HG03135 (cell line): ENCODE measurements around the gene ZDHHC11B.
A peak's percentile ranks its signal among the peaks of the same experiment; 100 is the strongest.
"Not testable (repeated sequence)": the region's sequence is repeated elsewhere in the genome, so short reads cannot be mapped to it uniquely, and the experiment has no call there.

Experiments used
- ATAC-seq: cut with Tn5 transposase; IDR thresholded peaks from one replicate; pipeline ENCODE4 v1.9.1; 2021; ENCODE audit warnings: mild to moderate bottlenecking, moderate library complexity; ENCODE audit not compliant: unreplicated experiment

The ZDHHC11B gene, protein sequence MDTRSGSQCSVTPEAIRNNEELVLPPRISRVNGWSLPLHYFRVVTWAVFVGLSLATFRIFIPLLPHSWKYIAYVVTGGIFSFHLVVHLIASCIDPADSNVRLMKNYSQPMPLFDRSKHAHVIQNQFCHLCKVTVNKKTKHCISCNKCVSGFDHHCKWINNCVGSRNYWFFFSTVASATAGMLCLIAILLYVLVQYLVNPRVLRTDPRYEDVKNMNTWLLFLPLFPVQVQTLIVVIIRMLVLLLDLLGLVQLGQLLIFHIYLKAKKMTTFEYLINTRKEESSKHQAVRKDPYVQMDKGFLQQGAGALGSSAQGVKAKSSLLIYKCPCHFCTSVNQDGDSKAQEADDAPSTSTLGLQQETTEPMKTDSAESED

DNA sequence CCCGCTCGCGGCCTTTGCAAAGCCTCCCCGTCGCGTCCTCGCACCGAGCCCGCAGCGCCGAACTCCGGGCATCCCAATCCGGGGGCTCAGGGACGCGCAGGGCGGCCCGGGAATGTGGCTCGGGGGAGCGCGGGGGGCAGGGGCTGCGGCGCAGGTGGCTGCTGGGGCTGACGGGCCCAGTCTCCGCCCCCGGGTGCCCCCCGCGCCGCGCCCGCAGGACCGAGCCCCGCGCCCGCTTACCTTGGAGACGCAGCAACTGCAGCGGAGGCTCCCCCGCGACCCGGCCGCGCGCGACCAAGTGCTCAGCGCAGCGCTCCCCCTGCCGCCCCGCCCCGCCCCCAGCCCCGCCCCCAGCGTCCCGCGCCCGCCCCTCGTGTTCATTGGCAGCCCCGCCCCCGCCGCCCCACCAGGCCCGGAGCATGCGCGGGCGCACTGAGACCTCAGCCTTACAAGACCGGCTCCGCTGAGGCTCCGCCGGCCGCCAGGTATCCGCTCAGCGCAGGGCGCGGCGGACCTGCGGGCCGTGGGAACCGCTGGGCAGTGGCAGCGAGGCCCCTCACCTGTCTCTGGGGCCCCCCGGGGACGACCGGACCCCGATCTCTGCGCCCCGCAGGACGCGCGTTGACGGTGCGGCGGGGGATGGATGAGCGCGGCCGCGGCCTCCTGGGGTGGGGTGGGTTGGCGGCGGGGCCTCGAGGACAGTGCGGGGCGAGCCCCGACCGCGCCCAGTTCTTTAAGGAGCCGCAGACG lies at the start of gene ZDHHC11B:
Gene ZDHHC11B (minus strand): TSS at position 302 of the 750 bp plus-strand sequence. CDS start 17,810 bp downstream, outside the sequence.
- peak; percentile 61 for ATAC-seq

DNA sequence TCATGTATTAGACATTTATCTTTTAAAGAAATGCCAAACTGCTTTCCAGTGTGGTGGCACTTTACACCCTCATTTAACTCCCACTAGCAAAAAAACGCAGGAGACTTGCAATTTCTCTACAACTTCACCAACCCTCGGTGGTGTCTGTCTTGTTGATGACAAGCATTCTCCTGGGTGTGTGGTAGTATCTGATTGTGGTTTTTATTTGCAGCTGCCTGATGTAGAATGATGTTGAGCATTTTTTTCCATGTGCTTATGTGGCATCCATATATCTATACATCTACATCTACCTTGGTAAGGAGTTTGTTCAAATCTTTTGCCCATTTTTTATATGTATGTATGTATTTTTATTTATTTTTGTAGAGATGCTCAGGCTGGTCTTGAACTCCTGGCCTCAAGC lies 49.5 kb upstream of the ZDHHC11B start:
- ATAC-seq = not testable (repeated sequence)

DNA sequence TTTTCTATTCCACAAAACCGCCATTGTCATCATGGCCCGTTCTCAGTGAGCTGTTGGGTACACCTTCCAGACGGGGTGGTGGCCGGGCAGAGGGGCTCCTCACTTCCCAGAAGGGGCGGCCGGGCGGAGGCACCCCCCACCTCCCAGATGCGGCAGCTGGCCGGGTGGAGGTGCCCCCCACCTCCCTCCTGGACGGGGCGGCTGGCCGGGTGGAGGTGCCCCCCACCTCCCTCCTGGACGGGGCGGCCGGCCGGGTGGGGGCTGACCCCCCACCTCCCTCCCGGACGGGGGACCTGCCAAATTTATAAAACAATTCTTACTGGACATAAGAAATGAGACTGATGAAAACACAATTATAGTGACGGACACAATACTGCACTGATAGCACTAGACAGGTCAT lies 43.7 kb upstream of the ZDHHC11B start:
- not testable (repeated sequence) for ATAC-seq

DNA sequence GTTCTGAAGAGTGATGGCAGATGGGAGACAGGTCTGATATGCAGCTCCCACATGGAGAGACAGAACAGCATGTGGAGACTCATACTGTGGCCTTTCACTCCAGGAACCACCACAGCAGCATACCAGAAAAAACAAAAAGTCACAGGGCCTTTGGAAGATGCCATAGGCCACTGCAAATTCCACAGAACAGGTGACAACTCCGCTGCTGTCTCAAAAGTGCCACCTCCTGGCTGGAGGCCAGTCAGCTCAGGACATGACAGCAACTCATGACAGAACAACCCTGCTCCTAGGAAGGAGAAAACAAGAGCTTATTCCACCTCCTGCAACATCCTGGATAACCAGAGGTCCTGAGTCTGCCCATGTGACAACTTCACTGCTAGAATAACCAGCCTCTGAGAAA lies 41.0 kb upstream of the ZDHHC11B start:
- ATAC-seq = not testable (repeated sequence)

GRCh38 chr5:821504-821903 lies 37.0 kb upstream of the ZDHHC11B start:
- no peak for ATAC-seq

GRCh38 chr5:820245-820644 lies 35.7 kb upstream of the ZDHHC11B start:
- no peak for ATAC-seq

DNA sequence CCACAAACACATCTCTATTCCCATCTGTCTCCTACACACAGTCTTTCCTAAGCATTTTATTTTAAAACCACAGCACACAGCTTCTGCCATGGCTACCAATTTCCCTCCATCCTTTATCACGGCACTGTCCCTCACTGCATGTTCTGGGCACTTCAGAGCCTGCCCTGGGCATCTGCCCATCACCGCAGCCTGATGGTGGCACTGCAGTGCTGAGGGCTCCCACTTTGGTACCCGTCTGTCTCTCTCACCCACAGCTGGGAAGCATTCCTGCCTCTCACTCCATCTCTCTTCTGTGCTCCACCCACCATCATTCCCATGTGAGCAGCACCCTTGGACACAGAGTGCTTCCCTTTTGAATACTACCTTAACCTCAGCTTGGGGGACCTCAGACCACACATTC lies 34.5 kb upstream of the ZDHHC11B start:
- no peak for ATAC-seq

DNA sequence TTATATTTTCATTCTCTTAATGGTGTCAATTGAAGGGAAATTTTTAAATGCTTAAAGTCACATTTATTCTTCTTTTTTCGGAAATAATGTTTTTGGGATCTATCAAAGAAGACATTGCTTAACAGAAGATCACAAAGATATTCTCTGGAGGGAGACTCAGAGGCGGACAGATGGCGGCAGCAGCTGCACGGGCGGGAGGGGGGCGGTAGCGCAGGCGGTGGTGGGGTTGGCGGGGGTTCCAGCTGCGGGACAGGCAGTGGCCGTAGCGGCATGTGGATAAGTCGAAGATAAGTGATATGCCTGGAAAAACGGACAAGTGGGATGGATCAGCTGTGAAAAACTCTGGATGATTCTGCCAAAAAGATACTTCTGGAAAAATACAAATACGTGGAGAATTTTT lies 31.6 kb upstream of the ZDHHC11B start:
- ATAC-seq = no peak

DNA sequence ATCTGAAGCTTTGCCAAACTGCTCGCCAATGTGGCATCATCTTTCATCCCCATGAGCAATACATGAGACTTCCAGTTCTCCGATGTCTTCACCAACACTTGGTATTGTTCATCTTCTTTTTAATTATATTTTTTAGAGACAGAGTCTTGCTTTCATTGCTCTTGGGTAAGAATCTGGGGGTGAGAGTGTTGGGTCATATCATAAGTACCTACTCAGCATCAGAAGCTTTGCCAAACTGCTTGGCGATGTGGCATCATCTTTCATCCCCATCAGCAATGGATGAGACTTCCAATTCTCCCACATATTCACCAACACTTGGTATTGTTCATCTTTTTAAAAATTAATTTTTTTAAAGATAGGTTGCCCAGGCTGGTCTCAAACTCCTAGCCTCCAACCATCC lies 30.9 kb upstream of the ZDHHC11B start:
- no peak for ATAC-seq

DNA sequence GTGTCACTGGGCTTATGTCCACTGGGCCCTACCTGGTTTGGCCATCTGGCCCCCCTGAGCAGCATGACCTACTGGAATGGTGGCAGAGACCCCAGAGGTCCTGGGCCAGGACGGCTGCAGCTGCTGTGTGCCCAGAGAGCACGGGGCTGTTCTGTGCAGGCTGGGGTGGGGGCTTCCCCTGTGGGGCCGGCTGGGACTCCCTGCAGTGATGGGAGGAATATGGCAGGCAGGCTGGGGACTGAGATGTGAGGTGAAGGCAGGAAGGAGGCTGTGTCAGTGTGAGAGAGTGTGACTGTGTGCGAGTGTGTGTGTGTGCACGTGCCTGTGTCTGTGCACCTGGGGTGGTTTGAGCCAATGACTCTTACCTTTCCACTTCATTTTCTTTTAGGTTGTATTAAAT lies 29.0 kb upstream of the ZDHHC11B start:
- ATAC-seq = not testable (repeated sequence)

GRCh38 chr5:811384-811783 lies 26.9 kb upstream of the ZDHHC11B start:
- ATAC-seq = not testable (repeated sequence)

- not testable (repeated sequence) for ATAC-seq
Measured at GRCh38 chr5:807719-808514, 23.4 kb upstream of the ZDHHC11B start.

- no peak for ATAC-seq
Measured at GRCh38 chr5:801472-801871, 16.9 kb upstream of the ZDHHC11B start.

GRCh38 chr5:801055-801454 lies 16.5 kb upstream of the ZDHHC11B start:
- ATAC-seq = not testable (repeated sequence)

DNA sequence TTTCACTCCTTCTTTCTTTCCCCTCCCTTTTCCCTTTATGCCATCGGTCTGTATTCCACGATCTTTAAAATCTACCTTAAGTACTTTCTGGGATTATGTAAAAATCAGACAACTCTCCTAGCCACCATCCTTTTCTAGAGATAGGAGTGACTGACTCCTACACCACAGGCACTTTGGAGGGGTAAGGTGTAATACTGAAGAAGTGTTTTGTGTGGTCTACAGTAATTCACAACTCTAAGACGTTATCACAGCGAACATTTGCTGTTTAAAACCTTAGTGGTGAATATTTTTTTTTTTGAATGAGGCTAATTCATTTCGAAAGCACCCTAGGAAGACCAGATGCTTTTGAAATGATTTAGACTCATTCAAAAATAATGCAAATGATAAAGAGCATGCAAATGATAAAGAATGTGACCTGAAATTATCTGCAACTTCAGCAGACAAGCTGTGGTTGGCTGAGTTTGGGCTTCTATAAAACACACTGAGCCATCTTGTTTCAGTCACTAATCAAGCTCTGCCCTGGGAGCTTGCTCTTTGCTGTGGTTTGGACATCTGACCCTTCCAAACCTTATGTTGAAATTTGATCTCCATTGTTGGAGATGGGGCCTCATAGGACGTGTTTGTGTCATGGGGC lies 14.1 kb upstream of the ZDHHC11B start:
- ATAC-seq = not testable (repeated sequence)

GRCh38 chr5:797986-798385 lies 13.5 kb upstream of the ZDHHC11B start:
- ATAC-seq = not testable (repeated sequence)

- ATAC-seq = not testable (repeated sequence)
Measured at GRCh38 chr5:795873-796272, 11.3 kb upstream of the ZDHHC11B start.

- not testable (repeated sequence) for ATAC-seq
Measured at GRCh38 chr5:794948-795347, 10.4 kb upstream of the ZDHHC11B start.

DNA sequence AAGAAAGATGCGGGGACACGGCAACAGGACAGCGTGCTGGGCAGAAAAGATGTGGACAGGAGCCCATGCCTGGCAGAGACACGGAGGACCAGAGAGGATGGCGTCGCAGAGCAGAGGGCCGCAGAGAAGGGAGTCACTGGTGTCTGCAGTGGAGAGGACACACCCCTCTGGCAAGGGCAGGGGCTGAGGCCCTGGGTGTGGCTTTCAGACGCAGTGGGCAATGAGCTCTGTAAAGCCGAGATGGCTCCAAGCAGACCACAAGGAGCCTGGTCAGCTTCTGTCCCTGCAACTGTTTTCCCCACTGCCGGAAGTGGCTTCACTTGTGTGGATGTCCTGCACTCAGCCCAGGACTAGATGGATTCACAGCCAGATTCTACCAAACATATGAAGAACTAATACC lies 4.2 kb upstream of the ZDHHC11B start:
- ATAC-seq = not testable (repeated sequence)

- not testable (repeated sequence) for ATAC-seq
Measured at GRCh38 chr5:787857-788233, 3.3 kb upstream of the ZDHHC11B start.
